AG20443 (cell line): ENCODE data around the gene TSPAN9.

ENCODE experiments used
- DNase-seq: peaks from one replicate; pipeline ENCODE4 v3.0.0; 2012; ENCODE audit warnings: low spot score, mixed read lengths

Gene TSPAN9

DNA sequence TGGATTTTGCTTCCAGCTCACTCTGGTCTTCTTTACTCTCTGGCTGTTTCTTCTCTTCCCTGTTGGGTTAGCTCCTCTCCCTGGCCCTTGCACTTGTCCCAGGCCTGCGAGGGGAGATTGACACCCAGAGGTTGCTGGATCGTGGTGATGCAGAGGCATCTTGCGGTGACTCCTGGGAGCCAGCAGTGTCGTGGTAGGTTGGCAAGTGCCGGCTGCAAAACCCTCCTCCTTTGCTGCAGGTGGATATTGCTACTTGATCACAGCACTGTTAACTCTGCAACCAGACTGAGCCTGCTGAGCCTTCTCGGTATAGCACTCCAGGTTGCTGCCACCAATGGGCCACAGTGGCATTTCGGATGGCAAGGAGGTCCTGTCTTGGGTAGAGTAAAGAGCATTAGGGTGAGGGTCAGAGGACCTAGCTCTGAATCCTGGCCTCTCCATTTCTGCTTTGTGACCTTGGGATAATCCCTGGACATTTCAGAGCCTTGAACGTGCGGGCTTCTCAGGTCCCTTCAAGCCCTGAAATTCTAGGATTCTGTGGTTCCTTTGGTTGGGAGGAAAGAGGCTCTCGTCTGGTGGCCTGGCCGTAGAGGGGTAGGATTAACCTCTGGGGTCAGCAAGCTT lies 87.4 kb downstream of the TSPAN9 start:
- no peak for DNase-seq

DNA sequence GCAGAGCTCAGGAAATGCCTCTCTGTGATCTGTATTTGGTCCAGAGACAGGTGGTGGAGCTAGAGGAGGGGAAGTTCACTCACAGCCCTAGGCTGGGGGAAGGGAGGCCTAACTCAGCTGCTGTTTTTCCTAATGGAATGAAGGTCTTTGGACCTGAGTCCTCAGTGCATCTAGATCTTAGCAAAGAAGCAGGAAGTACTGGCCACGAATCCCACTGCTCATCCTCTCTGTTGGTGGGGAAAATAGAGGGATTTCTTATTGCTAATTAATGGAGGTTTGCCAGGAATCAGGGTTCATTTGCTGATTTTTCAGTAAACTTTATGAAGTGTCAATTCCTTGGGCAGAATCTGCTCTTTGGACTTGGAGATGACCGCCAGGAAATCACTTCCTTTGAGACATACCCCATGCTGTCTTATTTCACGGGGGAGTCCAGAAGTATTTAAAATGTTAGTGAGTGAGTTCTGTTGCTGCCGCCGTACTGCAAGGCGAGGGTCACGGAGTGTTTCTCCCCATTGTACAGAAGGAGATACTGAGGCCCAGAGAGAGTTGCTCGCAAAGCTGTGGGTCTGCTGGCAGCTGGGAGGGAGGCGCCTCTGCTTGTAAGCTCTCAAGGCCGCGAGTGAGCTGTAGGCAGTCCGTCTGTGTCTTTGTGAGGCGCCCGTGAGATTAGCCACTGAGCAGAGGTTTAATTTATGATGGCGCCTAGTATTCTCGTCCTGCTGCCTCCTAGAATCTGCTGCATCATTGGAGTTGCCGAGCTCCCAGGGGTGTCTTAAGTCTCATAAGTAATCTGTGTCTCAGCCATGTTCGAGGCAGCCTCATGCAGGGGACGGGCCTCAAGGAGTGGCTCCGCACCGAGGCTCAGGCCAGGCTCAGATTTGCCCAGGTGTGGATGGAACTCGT lies 88.2 kb downstream of the TSPAN9 start:
- no peak for DNase-seq

DNA sequence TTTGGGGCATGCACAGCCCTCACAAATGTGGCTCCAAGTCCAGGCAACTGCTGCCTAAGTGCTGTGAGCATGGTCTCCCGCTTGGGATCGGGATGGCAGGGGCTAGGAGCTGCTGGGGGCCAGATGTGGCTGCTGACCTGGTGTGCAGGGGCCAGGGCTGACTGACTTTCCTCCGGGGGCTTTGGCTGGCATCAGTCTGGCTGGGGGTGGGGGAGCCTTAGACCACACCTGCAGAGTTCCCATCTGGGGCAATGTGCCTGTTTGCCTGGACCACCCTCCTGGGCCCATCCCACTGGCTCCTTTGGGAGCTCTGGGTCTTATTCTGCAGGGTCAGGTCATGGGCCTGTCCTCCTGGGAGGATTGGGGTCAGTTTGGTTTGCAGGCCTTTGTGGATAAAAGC lies 90.5 kb downstream of the TSPAN9 start:
- no peak for DNase-seq

DNA sequence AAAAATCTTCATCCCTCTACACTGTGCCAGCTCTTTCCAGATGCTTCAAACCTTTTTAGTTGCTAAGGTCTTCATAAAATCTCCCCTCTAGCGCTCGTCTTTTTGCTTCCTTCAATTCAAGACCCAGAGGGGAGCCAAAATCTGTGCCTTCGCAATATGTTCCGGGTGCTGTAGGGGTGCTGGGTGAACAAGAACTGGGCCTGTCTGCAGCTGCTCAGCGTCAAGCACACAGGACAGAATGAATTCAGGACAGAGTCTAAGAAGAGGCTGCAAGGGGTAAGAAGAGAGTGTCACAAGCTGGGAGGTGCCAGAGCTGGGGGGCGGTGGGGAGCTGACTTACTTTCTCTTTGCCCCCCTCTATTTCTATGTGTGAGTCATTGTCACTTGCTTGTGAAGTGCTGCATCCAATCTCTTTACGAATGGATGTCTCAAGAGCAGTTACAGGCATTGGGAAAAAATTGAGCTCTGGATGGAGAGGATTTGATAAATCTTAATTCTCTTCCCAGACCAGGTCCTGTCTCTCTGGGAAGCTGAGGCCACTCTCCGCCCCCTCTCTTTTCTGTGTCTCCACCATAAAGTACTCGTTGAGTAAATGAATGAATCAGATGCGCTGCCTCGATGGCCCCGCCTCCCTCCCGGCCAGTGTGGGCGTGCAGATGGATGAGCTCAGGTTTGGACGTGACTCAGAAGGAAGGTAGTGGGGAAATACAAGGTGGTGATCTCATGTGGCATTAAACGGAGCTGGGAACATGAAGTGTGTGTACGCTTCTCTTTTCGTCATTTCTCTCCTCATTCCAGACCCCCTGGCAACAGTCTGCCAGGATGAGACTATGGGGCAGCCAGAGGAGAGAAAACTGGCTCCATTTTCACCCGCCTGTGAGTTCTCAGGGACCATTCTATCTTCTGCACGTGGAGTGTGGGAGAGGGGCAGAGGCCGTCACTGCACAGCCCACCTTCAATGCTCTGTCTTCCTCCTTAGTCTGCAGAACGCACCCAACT lies 91.3 kb downstream of the TSPAN9 start:
- peak; percentile 90 for DNase-seq

DNA sequence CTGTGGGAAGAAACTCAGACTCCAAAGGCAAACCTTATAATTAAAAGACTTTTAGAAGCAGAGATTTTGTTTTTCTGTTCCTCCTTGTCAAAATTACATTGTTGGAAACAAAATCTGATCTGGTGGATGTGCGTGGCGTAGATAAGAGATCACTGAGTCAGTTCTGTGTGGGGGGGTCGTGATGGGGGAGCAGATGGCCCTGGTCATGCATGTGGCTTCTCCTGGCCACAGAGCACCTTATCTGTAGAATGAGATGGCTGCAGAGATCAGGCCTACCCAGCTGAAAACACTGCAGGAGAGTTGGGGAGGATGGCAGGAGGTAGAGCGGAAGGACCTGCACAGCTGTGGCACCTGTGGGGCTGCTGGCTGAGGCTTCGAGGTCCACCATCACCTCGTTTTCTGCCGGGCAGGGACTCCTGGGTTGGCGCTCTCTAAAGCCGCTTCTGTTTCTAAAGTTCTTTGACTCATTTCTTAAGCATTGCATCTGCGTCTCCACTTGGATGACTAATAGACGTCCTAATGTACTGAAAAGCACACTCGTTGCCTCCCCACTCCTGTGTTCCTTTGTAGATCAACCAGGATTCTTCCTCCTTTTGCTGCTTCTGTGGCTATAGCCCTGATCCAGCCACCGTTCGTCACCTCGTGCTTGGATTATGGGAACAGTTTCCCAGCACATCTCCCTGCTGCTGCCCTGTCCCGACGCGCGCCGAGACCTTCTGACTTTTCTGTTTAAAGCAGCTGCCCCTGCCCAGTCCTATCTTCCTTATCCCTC lies 93.4 kb downstream of the TSPAN9 start:
- DNase-seq, result peak; percentile 88

DNA sequence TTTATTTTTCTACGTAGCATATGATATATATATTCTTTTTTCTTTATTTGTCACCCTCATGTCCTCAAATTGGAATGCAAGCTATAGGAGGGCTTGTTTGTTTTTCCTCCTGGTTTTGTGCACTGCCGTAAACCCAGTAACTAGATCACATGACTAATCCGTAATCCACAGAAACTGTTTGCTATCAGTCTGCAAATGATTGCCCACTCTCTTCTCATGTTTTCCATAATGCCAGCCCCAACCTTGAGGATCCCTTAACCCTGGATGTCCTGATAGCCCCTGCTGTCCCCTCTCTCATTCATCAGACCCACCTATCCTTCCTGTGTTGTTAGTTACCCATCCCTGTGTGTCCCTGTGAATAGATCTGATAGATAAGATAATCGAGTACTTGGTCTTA lies 94.0 kb downstream of the TSPAN9 start:
- no peak for DNase-seq

DNA sequence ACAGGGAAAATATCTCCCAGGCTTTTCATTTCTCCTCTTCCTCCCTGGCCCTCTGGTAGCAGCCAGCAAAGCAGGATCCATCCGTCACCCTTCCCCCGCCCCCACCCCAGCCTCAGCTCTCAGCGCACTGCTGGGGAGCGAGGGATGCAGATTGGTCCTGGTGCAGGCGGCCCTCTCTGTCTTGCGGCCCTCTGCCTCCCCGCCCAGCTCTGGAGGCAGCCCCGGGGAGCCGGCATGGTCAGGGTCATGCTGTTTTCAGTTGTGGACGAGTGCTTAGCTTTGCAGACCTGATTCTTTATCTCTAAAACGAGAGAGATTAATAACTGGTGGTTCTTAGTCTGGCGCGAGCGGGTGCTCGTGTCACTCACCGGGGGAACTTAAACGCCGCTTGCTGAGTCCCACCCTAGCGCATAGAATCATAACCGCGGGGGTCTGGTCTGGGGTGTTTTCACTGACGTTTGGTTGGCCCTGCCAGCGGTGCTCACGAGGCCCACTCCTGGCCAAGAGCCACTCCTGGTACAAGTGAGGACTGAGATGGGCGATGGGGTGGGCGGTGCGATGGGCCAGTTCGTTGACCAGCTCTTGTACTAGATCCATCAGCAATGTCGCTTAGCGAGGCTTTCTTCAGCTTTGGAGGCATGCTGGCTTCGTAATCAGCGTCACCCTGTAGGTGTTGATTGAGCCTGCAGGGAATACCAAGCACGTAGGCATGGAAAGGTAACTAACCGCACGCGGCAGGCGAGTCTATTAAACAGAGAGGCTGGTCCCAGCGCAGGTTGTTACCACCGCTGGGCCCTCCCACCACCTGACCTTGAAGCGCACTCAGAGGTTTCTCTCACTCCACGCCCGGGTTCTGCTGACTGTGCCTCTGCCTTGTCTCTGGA lies 95.2 kb downstream of the TSPAN9 start:
- no peak for DNase-seq

DNA sequence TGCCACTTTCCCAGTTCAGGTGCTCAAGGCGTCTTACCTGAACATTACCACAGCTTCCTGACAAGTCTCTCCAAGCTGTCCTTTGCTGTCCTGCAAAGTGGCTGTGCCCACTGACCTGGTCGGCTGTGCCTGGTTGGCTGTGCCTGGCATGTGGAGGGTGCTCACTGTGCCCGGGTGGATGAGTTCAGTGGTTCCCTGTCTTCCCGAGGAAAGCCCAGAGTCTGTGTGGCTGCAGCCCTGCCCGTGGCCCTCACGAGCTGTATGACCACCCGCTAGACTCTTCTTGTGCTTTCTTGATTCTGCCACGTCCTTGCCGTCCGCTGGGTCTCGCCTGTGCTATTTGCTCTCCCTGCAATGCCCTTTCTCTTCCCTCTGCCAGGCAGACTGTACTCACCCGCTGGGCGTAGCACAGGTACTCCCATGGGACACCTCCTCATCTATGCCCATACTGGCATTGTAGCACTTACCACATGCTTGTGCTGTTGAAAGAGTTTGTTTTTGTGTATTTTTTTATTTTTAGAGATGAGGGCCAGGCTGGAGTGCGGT lies 95.9 kb downstream of the TSPAN9 start:
- no peak for DNase-seq

DNA sequence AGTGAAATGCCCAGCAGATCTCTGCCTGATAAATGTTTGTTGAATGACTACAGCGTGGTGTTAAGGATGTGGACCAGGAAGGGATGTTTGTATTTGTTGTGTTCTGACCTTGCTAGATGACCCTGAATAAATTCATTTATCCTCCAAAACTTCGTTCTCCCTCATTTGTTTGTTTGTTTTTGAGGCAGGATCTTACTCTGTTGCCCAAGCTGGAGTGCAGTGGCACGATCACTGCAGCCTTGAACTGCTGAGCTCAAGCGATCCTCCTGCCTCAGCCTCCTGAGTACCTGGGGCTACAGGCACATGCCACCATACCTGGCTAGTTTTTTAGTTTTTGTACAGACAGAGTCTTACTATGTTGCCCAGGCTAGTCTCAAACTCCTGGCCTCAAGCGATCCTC lies 96.7 kb downstream of the TSPAN9 start:
- DNase-seq, result no peak

DNA sequence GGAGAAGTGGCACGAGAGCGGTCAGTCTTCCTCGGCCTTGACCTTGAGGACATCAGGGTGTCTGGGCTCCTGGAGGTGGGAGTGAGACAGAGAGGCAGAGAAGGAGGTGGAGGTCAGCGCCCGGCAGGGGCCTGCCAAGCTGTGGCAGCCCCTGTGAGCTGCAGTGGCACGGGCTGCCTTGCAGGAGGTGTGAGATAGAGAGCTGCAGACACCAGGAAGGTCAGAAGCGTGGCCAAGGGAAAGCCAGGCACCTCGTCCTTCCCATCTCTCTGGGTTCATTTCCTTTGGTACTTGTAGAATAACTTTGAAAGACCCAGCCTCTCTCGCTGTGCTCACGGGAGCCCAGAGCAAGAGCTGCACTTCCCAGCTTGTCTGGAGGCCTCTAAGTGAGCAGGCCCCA lies 98.1 kb downstream of the TSPAN9 start:
- no peak for DNase-seq

DNA sequence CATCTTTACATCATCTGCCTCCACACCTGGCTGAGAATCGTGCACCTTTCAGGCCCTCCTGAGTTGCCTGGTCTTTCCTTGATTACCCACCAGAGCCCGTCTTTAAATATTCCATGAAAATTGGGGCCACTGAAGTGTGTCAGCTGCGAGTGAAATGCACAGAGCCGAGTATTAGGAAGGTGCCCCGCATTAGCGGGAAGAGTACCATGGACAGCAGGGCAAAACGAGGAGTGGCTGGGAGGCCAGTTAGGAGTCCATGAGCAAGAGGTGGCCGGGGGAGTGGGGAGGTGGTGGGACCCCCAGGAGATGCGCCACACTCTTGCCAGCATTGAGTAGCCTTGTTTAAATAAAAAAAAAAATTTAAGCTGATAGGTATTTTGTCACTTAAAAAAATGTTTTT lies 99.6 kb downstream of the TSPAN9 start:
- DNase-seq, result no peak

DNA sequence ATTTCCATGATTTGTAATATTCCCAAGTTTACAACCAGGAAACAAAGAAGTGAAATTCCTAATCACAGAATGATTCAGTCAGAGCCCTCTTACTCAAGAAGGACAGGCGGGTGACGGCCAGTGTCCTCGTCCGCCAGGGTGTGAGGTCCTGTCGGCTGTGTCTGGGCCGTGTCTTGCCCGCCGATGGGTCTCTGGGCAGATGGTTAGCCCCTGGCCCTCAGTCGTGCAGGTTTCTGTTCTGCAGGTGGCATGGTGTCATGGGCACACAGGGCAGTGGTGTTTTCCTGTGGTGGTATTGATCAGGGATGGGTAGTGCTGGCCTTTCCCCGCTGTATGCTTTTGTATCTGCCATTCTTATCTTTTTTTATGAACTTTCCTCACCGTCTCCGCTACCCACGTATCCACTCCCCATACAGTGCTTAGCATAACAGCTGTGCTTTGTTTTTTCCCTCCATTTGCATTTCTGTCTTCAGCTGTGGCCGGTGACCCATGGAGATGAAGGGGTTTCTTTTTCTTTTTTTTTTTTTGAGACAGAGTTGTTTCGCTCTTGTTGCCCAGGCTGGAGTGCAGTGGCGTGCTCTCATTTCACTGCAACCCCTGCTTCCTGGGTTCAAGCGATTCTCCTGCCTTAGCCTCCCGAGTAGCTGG lies 100.7 kb downstream of the TSPAN9 start:
- DNase-seq, result no peak

DNA sequence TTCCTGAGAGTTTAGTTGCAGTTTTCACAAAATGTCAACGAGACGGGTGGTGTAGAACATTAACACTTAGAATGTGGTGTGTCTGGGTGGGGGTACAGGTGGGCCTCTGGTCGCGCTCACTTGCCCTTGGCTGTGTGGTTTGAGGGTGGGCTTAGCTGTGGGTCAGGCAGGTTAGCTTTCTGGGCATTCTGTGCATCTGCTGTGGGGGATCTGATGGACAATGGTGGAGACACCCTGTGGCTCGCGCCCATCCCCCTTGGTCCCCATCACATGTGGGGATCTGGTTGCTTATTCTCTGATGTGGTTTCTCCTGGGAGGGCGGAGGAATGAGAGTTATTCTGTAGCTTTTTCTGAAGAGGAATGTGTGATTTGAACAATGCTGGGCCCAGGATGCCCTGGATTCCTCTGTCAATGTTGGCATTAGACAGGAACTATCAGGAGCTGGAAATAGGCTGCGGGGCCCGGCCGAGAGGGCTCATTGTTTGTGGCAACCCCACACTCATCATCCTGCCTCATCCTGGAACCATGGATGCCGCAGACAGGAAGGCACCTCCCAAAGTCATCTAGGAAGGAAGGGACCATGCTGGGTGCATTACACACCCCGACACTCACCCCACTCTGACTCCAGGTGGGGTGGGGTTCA lies 101.6 kb downstream of the TSPAN9 start:
- DNase-seq, result no peak

DNA sequence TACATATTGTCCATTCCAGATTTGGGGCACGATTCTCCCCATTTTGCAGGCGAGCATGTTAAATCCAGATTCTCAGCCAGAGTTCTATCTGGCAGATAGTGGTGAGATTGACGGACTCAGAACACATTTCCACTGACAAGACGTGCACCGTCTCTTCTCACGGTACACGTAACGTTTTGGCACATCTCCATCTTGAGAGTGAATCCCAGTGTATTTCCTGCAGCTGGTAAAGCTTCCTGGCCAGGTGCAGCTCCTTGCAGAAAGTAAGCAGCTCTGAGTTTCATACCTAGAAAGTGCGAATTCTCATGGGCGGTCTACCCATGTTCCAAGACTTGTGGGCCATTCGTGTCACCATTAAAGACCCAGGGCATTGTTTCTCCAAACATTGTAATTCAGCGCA lies 102.6 kb downstream of the TSPAN9 start:
- DNase-seq, result no peak

DNA sequence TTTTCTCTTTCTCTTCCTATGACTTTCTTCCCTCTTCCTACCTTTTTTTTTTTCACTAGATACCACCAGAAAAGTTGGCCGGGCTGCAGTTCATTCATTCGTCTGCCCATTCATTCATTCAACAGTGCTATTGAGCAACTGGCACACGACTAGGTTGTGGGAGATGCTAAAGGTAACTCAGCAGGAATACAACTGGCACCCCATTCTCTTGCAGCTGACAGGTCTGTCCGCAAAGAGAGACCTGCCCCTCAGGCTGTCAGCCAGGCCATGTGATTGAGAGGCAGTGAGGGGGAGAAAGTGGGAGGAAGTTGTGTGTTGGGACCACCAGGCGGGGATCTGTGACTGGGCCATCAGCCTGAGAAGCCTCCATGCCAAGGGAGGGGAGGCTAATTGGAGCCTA lies 105.2 kb downstream of the TSPAN9 start:
- no peak for DNase-seq

DNA sequence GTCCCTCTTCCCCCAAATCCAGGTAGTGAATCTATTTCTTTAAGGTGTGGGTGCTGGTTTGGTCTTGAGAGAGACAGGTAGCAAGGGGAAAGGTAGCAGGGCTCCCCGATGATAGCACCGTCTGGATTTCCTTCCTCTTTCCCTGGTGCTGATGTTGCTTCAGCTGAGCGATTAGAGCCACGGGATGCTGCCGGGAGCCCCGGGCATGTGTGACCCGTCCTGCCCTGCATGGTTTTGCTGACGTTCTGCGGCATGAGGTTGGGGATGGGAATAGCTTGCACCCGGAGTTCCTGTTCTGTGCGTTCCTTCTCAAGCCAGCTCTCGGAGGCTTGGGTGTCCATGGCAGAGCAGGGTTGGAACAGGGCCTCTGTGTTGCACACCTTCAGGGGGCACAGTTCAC lies 107.3 kb downstream of the TSPAN9 start:
- DNase-seq, result no peak

DNA sequence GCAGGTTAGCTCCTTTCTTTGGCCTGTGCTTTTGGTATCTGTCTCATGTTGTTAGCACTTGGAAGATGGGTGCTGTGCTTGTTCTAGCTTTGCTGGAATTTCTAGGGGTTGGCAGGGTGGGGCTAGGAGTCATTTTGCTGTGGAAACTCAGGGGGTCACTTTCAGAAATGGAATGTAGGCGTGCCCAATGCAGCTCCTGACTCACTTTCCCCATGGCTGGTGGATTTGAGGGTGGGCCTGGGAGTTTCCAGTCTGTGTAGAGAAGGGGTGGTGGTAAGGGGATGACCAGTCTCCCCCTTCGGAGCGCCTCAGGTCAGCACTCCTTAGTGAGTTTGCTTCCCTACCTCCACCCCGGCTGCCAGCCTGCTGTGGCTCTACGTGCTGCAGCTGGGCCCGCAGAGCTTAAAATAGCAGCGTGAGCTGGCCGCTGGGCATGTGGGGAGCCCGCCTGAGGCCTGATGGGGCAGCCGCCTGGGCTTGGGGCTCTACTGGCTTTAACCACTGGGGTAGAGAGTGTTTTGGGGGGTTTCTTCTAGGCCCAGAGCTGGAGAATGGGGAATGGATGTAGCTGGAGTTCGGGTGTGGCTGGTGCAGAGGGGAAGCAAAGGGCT lies 108.2 kb downstream of the TSPAN9 start:
- DNase-seq, result no peak

DNA sequence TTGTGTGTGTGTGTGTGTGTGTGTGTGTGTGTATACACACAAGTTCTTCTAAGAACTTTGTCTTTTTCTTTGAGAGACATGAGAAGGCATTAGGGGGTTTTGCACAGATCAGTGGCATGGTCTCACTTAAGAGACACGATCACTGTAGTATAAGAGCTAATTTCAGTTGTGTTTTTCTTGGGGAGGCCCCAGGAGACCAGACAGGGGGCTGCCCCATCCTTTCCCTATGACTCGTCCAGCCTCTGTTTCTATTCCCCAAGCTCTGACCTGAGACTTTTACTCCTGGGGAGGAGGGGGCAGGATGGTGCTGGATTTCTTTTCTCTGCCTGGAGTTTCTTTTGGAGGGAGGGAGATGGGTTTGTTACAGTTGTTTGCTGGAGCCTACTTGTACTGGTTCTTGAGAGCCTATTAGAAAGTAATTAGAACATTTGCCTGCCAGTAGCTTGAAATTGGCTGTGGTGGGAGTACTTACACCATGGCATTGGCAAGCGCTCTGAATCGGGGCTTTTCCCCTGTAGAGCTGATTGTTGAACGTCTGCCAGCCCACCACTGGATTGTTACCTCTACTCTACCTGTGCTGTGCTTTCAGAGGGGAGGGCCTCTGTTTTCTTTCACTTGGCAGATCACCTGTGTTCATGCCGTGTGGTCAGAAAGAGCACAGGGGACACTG lies 109.5 kb downstream of the TSPAN9 start:
- DNase-seq, result no peak
